HCT116 (cell line): Measurements from ENCODE around the gene WFDC6.

Experiments used
- CTCF ChIP-seq, 3 experiments: fragments of 200-600 bp in 1 of 3; sonication (generic) in 1 of 3; IDR thresholded peaks in 2 of 3; conservative IDR thresholded peaks in 1 of 3; 2 replicates each; pipeline ENCODE4 v1.5.1; 2012 to 2017; ENCODE audit warnings: low read depth in 2 of 3, low read length in 2 of 3, antibody characterized with exemption in 1 of 3, borderline replicate concordance in 1 of 3, control low read depth in 1 of 3, mild to moderate bottlenecking in 1 of 3, mixed read lengths in 1 of 3, mixed run types in 1 of 3, moderate library complexity in 1 of 3; ENCODE audit not compliant: insufficient read depth in 1 of 3
- EZH2 ChIP-seq: fragments of 200-600 bp; sonication (generic); IDR thresholded peaks from 2 replicates; pipeline ENCODE4 v1.6.1; 2017; ENCODE audit warnings: antibody characterized with exemption, mixed run types
- POLR2A ChIP-seq: IDR thresholded peaks from 2 replicates; pipeline ENCODE4 v1.7.0; 2011; ENCODE audit warnings: borderline replicate concordance; ENCODE audit not compliant: insufficient read depth, insufficient read length; ENCODE audit errors: extremely low read depth
- REST ChIP-seq: IDR thresholded peaks from 2 replicates; pipeline ENCODE4 v1.6.1; 2012; ENCODE audit warnings: low read depth
- ZBTB33 ChIP-seq: IDR thresholded peaks from 2 replicates; pipeline ENCODE4 v1.6.1; 2011; ENCODE audit warnings: mild to moderate bottlenecking, low read length, moderate library complexity; ENCODE audit not compliant: insufficient replicate concordance; ENCODE audit errors: extremely low read depth

GRCh38 chr20:45555198-45555597 lies 15.9 kb upstream of the WFDC6 start:
- no peak for TF ChIP-seq POLR2A
- no peak for TF ChIP-seq ZBTB33
- TF ChIP-seq CTCF (IDR thresholded peaks at IDR 0.05 in 2 of 3, conservative IDR thresholded peaks at IDR 0.05 in 1 of 3; ENCODE audit: borderline replicate concordance in 1 of 3, insufficient read depth in 1 of 3, low read depth in 2 of 3, low read length in 2 of 3) = no peak
- TF ChIP-seq REST = no peak
- no peak for TF ChIP-seq EZH2
